HEK293 (cell line): ENCODE data around the gene WDR13.
"Not testable (repeated sequence)": the region's sequence is repeated elsewhere in the genome, so short reads cannot be mapped to it uniquely, and the experiment has no call there.

Source experiments
- CTCF ChIA-PET: fragments of 350-600 bp; formaldehyde crosslinking; extraction: SDS; loops from one replicate; lab custom pipeline; 2021; ENCODE audit warnings: antibody characterized with exemption; lab: Yijun Ruan, JAX
- POLR2A ChIA-PET: fragments of 300-600 bp; formaldehyde crosslinking; extraction: SDS; loops from one replicate; lab custom pipeline; 2020; ENCODE audit warnings: antibody characterized with exemption, inconsistent platforms; lab: Yijun Ruan, JAX
- H3K27ac ChIP-seq: fragments of 200-500 bp; sonication (Bioruptor generic); 2 replicates; pipeline ENCODE4 v1.5.1; 2014; ENCODE audit warnings: low read depth, low read length, control low read depth, inconsistent platforms; ENCODE audit errors: extremely low read depth
- H3K36me3 ChIP-seq, 2 experiments: fragments of 200-500 bp in 1 of 2; sonication (Bioruptor generic) in 1 of 2; 1 replicate in 1 of 2; 2 replicates in 1 of 2; pipeline ENCODE4 v1.5.1; 2014 to 2017; ENCODE audit warnings: inconsistent platforms in 2 of 2, low read length in 2 of 2; ENCODE audit not compliant: control insufficient read depth in 2 of 2, insufficient read depth in 1 of 2
- H3K4me1 ChIP-seq: fragments of 200-500 bp; sonication (Bioruptor generic); 2 replicates; pipeline ENCODE4 v1.5.1; 2014; ENCODE audit warnings: mild to moderate bottlenecking, low read length, inconsistent platforms; ENCODE audit not compliant: control insufficient read depth, insufficient read depth
- H3K4me3 ChIP-seq: 2 replicates; pipeline ENCODE4 v1.5.1; 2011; ENCODE audit warnings: low read depth, mild to moderate bottlenecking, control low read depth, low read length, moderate library complexity
- H3K9me3 ChIP-seq: fragments of 200-500 bp; sonication (Bioruptor generic); 2 replicates; pipeline ENCODE4 v1.5.1; 2014; ENCODE audit warnings: low read depth, low read length, inconsistent platforms; ENCODE audit not compliant: control insufficient read depth, insufficient read depth

Gene WDR13

GRCh38 chrX:48652055-48652579 is 54.8 kb downstream of the WDR13 start:
- CTCF ChIA-PET: interaction anchor here (0.7 kb wide), 1 partner anchor 238 kb away, joined by 6 read pairs; no protein-coding TSS in a partner anchor
- H3K4me1 ChIP-seq, H3K4me3 ChIP-seq, H3K27ac ChIP-seq, H3K36me3 ChIP-seq, H3K9me3 ChIP-seq, POLR2A ChIA-PET: not testable (repeated sequence)

DNA sequence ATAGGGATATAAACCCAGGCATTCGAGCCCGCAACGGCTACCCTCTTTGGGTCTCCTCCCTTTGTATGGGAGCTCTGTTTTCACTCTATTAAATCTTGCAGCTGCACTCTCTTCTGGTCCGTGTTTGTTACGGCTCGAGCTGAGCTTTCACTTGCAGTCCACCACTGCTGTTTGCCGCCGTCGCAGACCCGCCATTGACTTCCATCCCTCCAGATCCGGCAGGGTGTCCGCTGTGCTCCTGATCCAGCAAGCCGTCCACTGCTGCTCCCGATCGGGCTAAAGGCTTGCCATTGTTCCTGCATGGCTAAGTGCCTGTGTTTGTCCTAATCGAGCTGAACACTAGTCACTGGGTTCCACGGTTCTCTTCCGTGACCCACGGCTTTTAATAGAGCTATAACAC is 57.5 kb downstream of the WDR13 start:
- ChIA-PET POLR2A (interaction anchor here (0.6 kb wide), 1 partner anchor 573 kb away, joined by 4 read pairs; no protein-coding TSS in a partner anchor), CTCF (interaction anchor here (0.6 to 1.3 kb wide), 2 partner anchors 59 to 213 kb away, joined by 3 read pairs; no protein-coding TSS in a partner anchor)
- H3K9me3 ChIP-seq, H3K36me3 ChIP-seq, H3K27ac ChIP-seq, H3K4me1 ChIP-seq, H3K4me3 ChIP-seq: not testable (repeated sequence)
